Muscle layer of duodenum (tissue), 2 donors: ENCODE measurements around the gene CERS4.

Experiments used
- H3K27ac ChIP-seq: one replicate; pipeline ENCODE4 v1.7.0; 2013; ENCODE audit warnings: mild to moderate bottlenecking, low read length
- H3K27me3 ChIP-seq: one replicate; pipeline ENCODE4 v1.7.0; 2013; ENCODE audit warnings: low read depth, mild to moderate bottlenecking, control low read depth, low read length
- H3K36me3 ChIP-seq, 2 donors: one replicate each; pipeline ENCODE4 v1.7.0; 2013; ENCODE audit warnings: low read length in 2 of 2, control low read depth in 1 of 2, mild to moderate bottlenecking in 1 of 2; ENCODE audit not compliant: insufficient read depth in 2 of 2, control insufficient read depth in 1 of 2
- H3K4me1 ChIP-seq, 2 donors: one replicate each; pipeline ENCODE4 v1.7.0; 2013; ENCODE audit warnings: low read length in 2 of 2, mild to moderate bottlenecking in 2 of 2, control low read depth in 1 of 2, moderate library complexity in 1 of 2; ENCODE audit not compliant: insufficient read depth in 2 of 2, control insufficient read depth in 1 of 2
- H3K4me3 ChIP-seq, 2 donors: one replicate each; pipeline ENCODE4 v1.7.0; 2013; ENCODE audit warnings: low read length in 2 of 2, low read depth in 1 of 2, mild to moderate bottlenecking in 1 of 2
- H3K9me3 ChIP-seq, 2 donors: one replicate each; pipeline ENCODE4 v1.7.0; 2013; ENCODE audit warnings: low read length in 2 of 2, control low read depth in 1 of 2, mild to moderate bottlenecking in 1 of 2; ENCODE audit not compliant: control insufficient read depth in 1 of 2
- donor health status: healthy.

The CERS4 gene

DNA sequence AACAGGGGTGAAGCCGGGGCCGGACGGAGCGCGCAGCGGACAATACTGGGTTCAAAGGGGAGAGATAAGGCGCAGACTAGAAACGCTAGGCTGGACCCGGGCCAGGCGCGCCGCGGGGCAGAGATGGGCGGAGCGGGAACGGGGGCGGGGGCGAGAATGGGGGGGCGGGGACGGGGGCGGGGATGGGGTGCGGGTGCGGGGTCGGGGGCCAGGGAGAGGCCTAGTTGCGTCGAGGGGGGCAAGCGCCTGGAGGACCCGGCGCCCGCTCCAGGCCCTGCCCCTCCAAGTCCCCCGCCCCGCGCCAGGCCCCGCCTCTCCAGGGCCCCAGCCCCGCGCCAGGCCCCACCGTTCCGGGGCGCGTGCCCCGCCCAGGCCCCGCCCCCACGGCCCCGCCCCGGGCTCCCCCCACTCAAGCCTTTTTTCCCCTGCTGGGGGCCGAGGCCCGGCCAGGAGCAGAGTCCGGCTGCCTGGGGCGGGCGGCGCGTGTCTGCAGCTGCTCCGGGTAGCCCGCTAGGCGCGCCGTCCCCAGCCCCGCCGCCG is at the start of gene CERS4:
CERS4 (plus strand) TSS at position 449 of the 540 bp plus-strand sequence. CDS start 41,707 bp downstream, outside the sequence.
- Histone ChIP-seq H3K9me3 (no peaks in the 10 kb centered on the region), H3K27me3 (no peaks in the 10 kb centered on the region), H3K27ac (peak within 1 kb of the TSS; percentile 49), H3K36me3 (peaks cover 0 to under 1% of the 10 kb centered on the region in 2 donors), H3K4me3 (peak within 1 kb of the TSS; percentile 73 to 81), H3K4me1 (peaks cover 6 to 16% of the 10 kb centered on the region in 2 donors)

DNA sequence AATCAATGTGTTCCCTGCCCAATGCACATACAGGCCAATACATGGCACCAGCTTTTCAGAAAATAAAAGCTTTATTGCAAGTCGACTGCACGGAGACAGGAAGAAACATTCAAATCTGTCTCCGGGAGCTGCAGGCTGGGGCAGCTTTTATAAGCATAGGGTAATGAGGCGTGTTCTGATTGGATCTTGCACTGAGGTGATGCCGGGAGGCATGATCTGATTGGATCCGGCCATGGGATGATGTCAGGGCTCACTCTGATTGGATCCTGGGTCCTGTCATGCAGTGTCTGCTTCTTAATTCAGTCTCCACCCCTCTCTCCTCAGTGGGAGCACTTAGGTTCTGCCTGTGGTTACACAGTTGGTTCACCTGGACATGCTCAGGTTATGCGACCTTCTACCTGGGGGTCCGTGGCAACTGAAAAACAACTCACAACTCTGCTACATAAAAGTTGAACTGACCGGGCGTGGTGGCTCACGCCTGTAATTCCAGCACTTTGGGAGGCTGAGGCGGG is 48.0 kb upstream of the CERS4 start:
- H3K4me1 ChIP-seq = no peaks in the 10 kb centered on the region
- H3K4me3 ChIP-seq = no peak overlapping the region
- no peaks in the 10 kb centered on the region for H3K36me3 ChIP-seq
- H3K9me3 ChIP-seq = no peaks in the 10 kb centered on the region
- no peaks in the 10 kb centered on the region for H3K27me3 ChIP-seq
- H3K27ac ChIP-seq = no peak overlapping the region

GRCh38 chr19:8163759-8164158 is 45.4 kb upstream of the CERS4 start:
- H3K4me1 ChIP-seq = no peaks in the 10 kb centered on the region
- no peaks in the 10 kb centered on the region for H3K27me3 ChIP-seq
- H3K27ac ChIP-seq = no peak overlapping the region
- H3K4me3 ChIP-seq = no peak overlapping the region
- no peaks in the 10 kb centered on the region for H3K36me3 ChIP-seq
- no peaks in the 10 kb centered on the region for H3K9me3 ChIP-seq

DNA sequence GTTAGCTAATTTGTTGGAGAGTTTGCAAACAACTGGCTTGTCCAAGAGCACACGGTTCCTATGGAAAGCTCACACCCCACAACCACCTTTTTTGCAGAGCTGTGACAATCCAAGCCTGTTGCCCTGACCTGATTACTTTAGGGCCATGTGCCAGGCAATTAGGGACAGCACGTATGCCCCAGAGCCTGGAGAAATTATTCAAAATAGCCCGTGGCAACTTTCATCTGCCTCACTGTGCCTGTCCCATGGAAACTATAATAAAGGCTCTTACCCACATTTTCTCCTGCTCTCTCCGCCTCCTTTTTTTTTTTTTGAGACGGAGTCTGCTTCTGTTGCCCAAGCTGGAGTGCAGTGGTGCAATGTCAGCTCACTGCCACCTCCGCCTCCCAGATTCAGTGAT is 41.2 kb upstream of the CERS4 start:
- Histone ChIP-seq H3K27ac (no peak overlapping the region), H3K4me1 (no peaks in the 10 kb centered on the region), H3K4me3 (no peak overlapping the region), H3K36me3 (no peaks in the 10 kb centered on the region), H3K27me3 (no peaks in the 10 kb centered on the region), H3K9me3 (no peaks in the 10 kb centered on the region)

- no peaks in the 10 kb centered on the region for H3K27me3 ChIP-seq
- no peaks in the 10 kb centered on the region for H3K36me3 ChIP-seq
- no peaks in the 10 kb centered on the region for H3K4me1 ChIP-seq
- H3K4me3 ChIP-seq = no peak overlapping the region
- H3K27ac ChIP-seq = no peak overlapping the region
- no peaks in the 10 kb centered on the region for H3K9me3 ChIP-seq
These were observed 40.6 kb upstream of the CERS4 start for GRCh38 chr19:8168537-8168936.

GRCh38 chr19:8174706-8175105 is 34.5 kb upstream of the CERS4 start:
- Histone ChIP-seq H3K27ac (no peak overlapping the region), H3K27me3 (no peaks in the 10 kb centered on the region), H3K9me3 (no peaks in the 10 kb centered on the region), H3K4me3 (no peak overlapping the region), H3K4me1 (no peaks in the 10 kb centered on the region), H3K36me3 (no peaks in the 10 kb centered on the region)

GRCh38 chr19:8180018-8180417 is 29.2 kb upstream of the CERS4 start:
- Histone ChIP-seq H3K4me1 (no peaks in the 10 kb centered on the region), H3K9me3 (no peaks in the 10 kb centered on the region), H3K36me3 (no peaks in the 10 kb centered on the region), H3K27me3 (no peaks in the 10 kb centered on the region), H3K4me3 (no peak overlapping the region), H3K27ac (no peak overlapping the region)

DNA sequence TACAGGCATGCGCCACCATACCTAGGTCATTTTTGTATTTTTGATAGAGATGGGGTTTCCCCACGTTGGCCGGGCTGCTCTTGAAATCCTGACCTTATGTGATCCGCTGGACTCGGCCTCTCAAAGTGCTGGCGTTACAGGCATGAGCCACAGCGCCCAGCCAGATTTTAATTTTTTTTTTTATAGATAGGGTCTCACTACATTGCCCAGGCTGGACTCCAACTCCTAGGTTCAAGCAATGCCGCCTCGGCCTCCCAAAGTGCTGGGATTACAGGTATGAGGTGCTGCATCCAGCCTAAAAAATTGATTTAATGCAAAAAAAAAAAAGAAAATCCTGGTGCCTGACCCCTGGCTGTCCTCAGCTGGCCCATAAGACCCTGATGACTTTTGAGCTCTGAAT is 24.9 kb upstream of the CERS4 start:
- Histone ChIP-seq H3K4me3 (no peak overlapping the region), H3K27ac (no peak overlapping the region), H3K36me3 (no peaks in the 10 kb centered on the region), H3K9me3 (no peaks in the 10 kb centered on the region), H3K4me1 (no peaks in the 10 kb centered on the region), H3K27me3 (no peaks in the 10 kb centered on the region)

DNA sequence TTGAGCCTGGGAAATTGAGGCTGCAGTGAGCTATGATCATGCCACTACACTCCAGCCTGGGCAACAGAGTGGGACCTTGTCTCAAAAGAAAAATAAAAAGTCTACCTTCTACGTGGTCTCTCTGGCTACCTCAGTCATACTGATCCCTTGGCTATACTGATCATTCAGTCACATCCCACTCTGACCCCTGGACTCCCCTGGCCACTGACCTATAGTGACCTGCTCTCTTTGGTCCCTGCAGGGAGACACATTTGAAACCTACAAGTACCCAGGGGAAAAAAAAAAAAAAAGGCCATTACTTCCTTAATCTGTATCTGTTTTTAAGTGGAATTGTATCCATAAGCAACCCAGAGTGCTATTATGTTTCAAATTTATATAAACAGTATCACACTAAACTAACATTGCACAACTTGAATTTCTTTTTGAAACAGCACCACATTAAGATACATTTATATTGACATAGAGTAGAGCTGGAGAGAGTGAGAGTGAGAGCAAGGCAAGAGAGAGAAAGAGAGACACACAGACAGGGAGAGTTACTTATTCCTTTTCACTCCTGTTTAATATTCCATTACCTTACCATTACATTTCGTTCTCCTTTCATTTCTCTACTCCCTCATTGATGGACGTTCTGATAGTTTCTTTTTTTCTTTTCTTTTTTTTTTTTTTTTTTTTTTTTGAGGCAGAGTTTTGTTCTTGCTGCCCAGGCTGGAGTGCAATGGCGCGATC is 23.7 kb upstream of the CERS4 start:
- Histone ChIP-seq H3K4me1 (no peaks in the 10 kb centered on the region), H3K4me3 (no peak overlapping the region), H3K27ac (no peak overlapping the region), H3K36me3 (no peaks in the 10 kb centered on the region), H3K9me3 (no peaks in the 10 kb centered on the region), H3K27me3 (no peaks in the 10 kb centered on the region)

DNA sequence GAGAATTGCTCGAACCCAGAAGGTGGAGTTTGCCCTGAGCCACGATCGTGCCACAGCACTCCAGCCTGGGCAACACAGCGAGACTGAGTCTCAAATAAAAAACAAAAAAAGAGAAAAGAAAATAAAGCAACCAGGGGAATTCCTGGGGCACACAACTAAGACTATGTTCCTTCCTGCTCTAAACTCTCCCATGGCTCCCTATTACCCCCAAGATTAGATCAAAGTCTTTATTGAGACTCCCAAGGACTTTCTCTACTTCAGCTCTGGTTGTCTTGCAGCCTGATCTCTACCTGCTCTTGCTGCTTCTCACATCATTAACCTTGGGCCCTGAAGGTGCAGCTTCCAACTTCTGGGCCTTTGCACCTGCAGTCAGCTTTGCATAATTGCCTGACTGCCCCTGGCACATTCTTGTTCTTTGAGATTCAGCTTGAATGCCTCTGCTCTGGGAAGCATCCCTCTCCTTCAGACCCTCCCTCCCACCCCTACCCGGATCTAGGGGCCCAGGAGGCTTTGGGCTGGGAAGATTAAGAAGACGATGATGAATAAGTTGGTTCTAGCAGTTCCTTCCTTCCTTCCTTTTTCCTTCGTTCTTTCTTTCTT is 16.8 kb upstream of the CERS4 start:
- no peaks in the 10 kb centered on the region for H3K36me3 ChIP-seq
- H3K9me3 ChIP-seq = no peaks in the 10 kb centered on the region
- H3K27me3 ChIP-seq = no peaks in the 10 kb centered on the region
- H3K27ac ChIP-seq = no peak overlapping the region
- H3K4me1 ChIP-seq = peaks cover 0 to 8% of the 10 kb centered on the region in 2 donors
- H3K4me3 ChIP-seq = no peak overlapping the region

- Histone ChIP-seq H3K27ac (no peak overlapping the region), H3K4me1 (peaks cover 0 to 8% of the 10 kb centered on the region in 2 donors), H3K4me3 (no peak overlapping the region), H3K27me3 (no peaks in the 10 kb centered on the region), H3K36me3 (no peaks in the 10 kb centered on the region), H3K9me3 (no peaks in the 10 kb centered on the region)
These were observed 14.5 kb upstream of the CERS4 start for GRCh38 chr19:8194528-8195267.
